ENCODE results near the gene ARFRP1. TPM values are rescaled to one million over a fixed set of nuclear protein-coding genes. Genes with fewer than 3 reads are reported as not detected.

The ARFRP1 gene
- total and polyA plus RNA-seq, 2 of the 13 experiments (the other 11 are each of a cell fraction or from before 2014, with no cell fraction given) = 32.0 to 51.1 TPM

- TF ChIP-seq ZNF770 (CRISPR knock-in tag; IDR thresholded peaks at IDR 0.05) = no peak
- TF ChIP-seq MTERF4 (CRISPR knock-in tag; IDR thresholded peaks at IDR 0.05) = no peak
- TF ChIP-seq ZNF292 (CRISPR knock-in tag; IDR thresholded peaks at IDR 0.05; ENCODE audit: borderline replicate concordance, low read depth) = no peak
- TF ChIP-seq SUZ12 (IDR thresholded peaks at IDR 0.05; ENCODE audit: low read depth, low read length) = no peak
- TF ChIP-seq ZNF570 (CRISPR knock-in tag; IDR thresholded peaks at IDR 0.05; ENCODE audit: borderline replicate concordance) = no peak
- TF ChIP-seq LRRFIP1 (CRISPR knock-in tag; conservative IDR thresholded peaks at IDR 0.05) = no peak
- TF ChIP-seq ZNF550 (CRISPR knock-in tag; IDR thresholded peaks at IDR 0.05; ENCODE audit: borderline replicate concordance) = no peak
- no peak for TF ChIP-seq ZBTB42 (CRISPR knock-in tag; IDR thresholded peaks at IDR 0.05)
- no peak for TF ChIP-seq ZSCAN21 (CRISPR knock-in tag; IDR thresholded peaks at IDR 0.05; ENCODE audit: borderline replicate concordance)
- TF ChIP-seq, protein P1, sequence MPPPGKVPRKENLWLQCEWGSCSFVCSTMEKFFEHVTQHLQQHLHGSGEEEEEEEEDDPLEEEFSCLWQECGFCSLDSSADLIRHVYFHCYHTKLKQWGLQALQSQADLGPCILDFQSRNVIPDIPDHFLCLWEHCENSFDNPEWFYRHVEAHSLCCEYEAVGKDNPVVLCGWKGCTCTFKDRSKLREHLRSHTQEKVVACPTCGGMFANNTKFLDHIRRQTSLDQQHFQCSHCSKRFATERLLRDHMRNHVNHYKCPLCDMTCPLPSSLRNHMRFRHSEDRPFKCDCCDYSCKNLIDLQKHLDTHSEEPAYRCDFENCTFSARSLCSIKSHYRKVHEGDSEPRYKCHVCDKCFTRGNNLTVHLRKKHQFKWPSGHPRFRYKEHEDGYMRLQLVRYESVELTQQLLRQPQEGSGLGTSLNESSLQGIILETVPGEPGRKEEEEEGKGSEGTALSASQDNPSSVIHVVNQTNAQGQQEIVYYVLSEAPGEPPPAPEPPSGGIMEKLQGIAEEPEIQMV (CRISPR knock-in tag; IDR thresholded peaks at IDR 0.05; ENCODE audit: low read depth) = no peak
- no peak for TF ChIP-seq HOXA9 (CRISPR knock-in tag; IDR thresholded peaks at IDR 0.05; ENCODE audit: borderline replicate concordance)
- TF ChIP-seq MEIS2 (CRISPR knock-in tag; IDR thresholded peaks at IDR 0.05) = no peak
- no peak for TF ChIP-seq MTF1 (CRISPR knock-in tag; IDR thresholded peaks at IDR 0.05)
- no peak for TF ChIP-seq PRMT3 (CRISPR knock-in tag; IDR thresholded peaks at IDR 0.05; ENCODE audit: borderline replicate concordance, low read depth)
- no peak for TF ChIP-seq ATM (IDR thresholded peaks at IDR 0.05; ENCODE audit: borderline replicate concordance)
- no peak for TF ChIP-seq CBX2 (IDR thresholded peaks at IDR 0.05; ENCODE audit: low read depth, low read length)
- TF ChIP-seq CBX2 (CRISPR knock-in tag; IDR thresholded peaks at IDR 0.05; ENCODE audit: low read depth) = no peak
- no peak for TF ChIP-seq SMYD3 (CRISPR knock-in tag; IDR thresholded peaks at IDR 0.05)
- peak; percentile 32 for TF ChIP-seq IKZF4 (CRISPR knock-in tag; IDR thresholded peaks at IDR 0.05; ENCODE audit: borderline replicate concordance, low read depth, not compliant biosample characterization)
Observed at GRCh38 chr20:63745961-63746731, 38.4 kb upstream of the ARFRP1 start (continued).
